ENCODE measurements around the gene B9D1.

GRCh38 chr17:19295473-19296135 lies 66.9 kb downstream of the B9D1 start:
- TF ChIP-seq USF2 (IDR thresholded peaks at IDR 0.05; ENCODE audit: low read depth, low read length), result no peak
- no peak for TF ChIP-seq USF2 (CRISPR knock-in tag; IDR thresholded peaks at IDR 0.05; ENCODE audit: borderline replicate concordance)
- no peak for TF ChIP-seq NCOA1 (CRISPR knock-in tag; IDR thresholded peaks at IDR 0.05)
- no peak for TF ChIP-seq TEF (CRISPR knock-in tag; IDR thresholded peaks at IDR 0.05)
- TF ChIP-seq NBN (conservative IDR thresholded peaks at IDR 0.05), result no peak
- TF ChIP-seq ATF1 (CRISPR knock-in tag; IDR thresholded peaks at IDR 0.05), result no peak
- no peak for TF ChIP-seq ZNF282 (IDR thresholded peaks at IDR 0.05; ENCODE audit: partially characterized antibody)
- TF ChIP-seq ZNF468 (CRISPR knock-in tag; IDR thresholded peaks at IDR 0.05), result no peak
- TF ChIP-seq ZNF580 (CRISPR knock-in tag; IDR thresholded peaks at IDR 0.05; ENCODE audit: borderline replicate concordance, low read depth), result no peak
